ENCODE measurements around the gene DNAJB8.

Gene DNAJB8

DNA sequence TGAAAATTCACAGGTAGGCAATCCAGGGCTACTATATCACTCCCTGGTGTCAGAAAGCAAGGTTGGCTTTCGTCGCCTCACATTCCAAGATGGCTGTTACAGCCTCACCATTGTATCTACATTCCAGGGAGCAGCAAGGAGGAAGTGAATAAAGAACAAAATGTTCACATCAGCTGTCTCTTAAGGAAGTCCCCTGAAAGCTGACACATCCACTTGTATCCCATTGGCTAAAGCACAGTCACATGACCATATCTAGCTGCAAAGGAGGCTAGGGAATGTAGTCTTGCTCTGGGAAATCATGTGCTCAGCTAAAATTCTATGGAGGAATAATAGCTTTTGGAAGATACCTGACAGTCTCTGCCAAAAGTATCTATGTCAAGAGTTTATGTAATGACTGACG, 39.1 kb upstream of the DNAJB8 start:
- Histone ChIP-seq H3K4ac (ENCODE audit: low read depth in 1 of 2, low read length in 2 of 2) (no peak overlapping the region), H3K4me2 (ENCODE audit: low read length, poor library complexity, severe bottlenecking) (no peak overlapping the region), H3K14ac (ENCODE audit: low read length in 2 of 2) (no peak overlapping the region), H2BK5ac (ENCODE audit: low read depth, low read length, poor library complexity, severe bottlenecking) (no peak overlapping the region), H3K18ac (ENCODE audit: low read depth in 1 of 2, low read length in 2 of 2) (no peak overlapping the region), H2BK12ac (ENCODE audit: low read length in 2 of 2) (no peak overlapping the region), H3K36me3 (ENCODE audit: control insufficient read depth in 1 of 2, insufficient read depth in 2 of 2, low read depth in 1 of 2, low read length in 2 of 2) (no peaks in the 10 kb centered on the region), H3K27ac (ENCODE audit: low read length, poor library complexity, severe bottlenecking) (no peak overlapping the region), H4K91ac (ENCODE audit: low read length) (no peak overlapping the region), H3K9ac (ENCODE audit: low read length) (no peak overlapping the region), H3K4me1 (ENCODE audit: control insufficient read depth, insufficient read depth, low read depth, low read length) (no peaks in the 10 kb centered on the region), H2BK15ac (ENCODE audit: low read depth, poor library complexity, severe bottlenecking) (no peak overlapping the region), H2BK120ac (ENCODE audit: low read depth, low read length) (no peak overlapping the region), H4K8ac (ENCODE audit: low read length) (no peak overlapping the region), H2AK5ac (ENCODE audit: low read length, severe bottlenecking) (no peak overlapping the region), H2AFZ (ENCODE audit: low read depth, low read length) (no peak overlapping the region), H3K4me3 (ENCODE audit: insufficient read depth in 1 of 2, low read depth in 1 of 2, low read length in 2 of 2) (no peak overlapping the region), H3K23ac (ENCODE audit: low read length in 2 of 2) (no peak overlapping the region), H3K9me3 (ENCODE audit: control insufficient read depth, low read length) (no peaks in the 10 kb centered on the region), H3K27me3 (ENCODE audit: control insufficient read depth in 1 of 2, insufficient read depth in 1 of 2, low read length in 2 of 2) (peaks cover 72 to 95% of the 10 kb centered on the region in 2 experiments), H3K79me1 (replicated peaks; ENCODE audit: low read length, poor library complexity, severe bottlenecking) (no peaks in the 10 kb centered on the region)
- DNase-seq, result no peak
- 97% methylated on average over 3 of the region's 3 CpGs for WGBS

DNA sequence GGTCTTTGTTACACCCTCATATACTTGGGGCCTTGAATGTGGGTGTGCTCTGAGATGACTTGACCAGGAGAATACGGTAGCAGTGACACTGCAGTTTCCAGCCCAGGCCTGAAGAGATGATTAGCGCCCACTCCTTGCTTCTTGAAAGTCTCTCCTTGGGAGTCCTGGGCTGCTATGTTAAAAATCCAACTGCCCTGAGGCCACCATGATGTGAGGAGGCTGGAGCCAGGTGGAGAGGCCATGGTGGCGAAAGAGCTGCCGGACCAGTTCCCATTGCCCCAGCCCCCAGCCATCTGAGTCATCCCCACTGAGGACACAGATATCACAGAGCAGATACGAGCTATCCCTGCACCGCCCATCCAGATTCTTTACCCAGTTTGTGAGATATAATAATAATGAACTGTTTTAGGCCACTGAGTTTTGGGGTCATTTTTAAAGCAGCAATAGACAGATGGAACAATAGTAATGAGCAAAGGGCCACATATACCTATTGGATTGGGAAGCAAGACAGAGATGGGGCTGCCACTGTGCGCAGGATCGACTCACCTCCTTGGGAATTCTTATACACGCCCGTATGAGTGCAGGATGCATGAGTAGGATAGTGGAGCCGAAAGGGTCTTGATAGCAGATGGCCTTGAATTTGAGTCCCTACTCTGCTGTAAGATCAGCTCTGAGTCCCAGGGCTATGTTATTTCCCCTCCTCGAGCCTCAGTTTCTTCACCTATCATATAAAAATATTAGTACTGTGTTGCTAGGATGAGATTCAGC, 38.5 kb upstream of the DNAJB8 start:
- no peak overlapping the region for H2AK5ac ChIP-seq (ENCODE audit: low read length, severe bottlenecking)
- H3K27ac ChIP-seq (ENCODE audit: low read length, poor library complexity, severe bottlenecking), result no peak overlapping the region
- H4K91ac ChIP-seq (ENCODE audit: low read length), result no peak overlapping the region
- 81% methylated on average over 9 of the region's 12 CpGs for WGBS
- no peaks in the 10 kb centered on the region for H3K79me1 ChIP-seq (replicated peaks; ENCODE audit: low read length, poor library complexity, severe bottlenecking)
- H3K4me1 ChIP-seq (ENCODE audit: control insufficient read depth, insufficient read depth, low read depth, low read length), result no peaks in the 10 kb centered on the region
- no peak overlapping the region for H2BK15ac ChIP-seq (ENCODE audit: low read depth, poor library complexity, severe bottlenecking)
- no peak overlapping the region for H3K4me2 ChIP-seq (ENCODE audit: low read length, poor library complexity, severe bottlenecking)
- no peaks in the 10 kb centered on the region for H3K9me3 ChIP-seq (ENCODE audit: control insufficient read depth, low read length)
- no peak overlapping the region for H3K4me3 ChIP-seq (ENCODE audit: insufficient read depth in 1 of 2, low read depth in 1 of 2, low read length in 2 of 2)
- H4K8ac ChIP-seq (ENCODE audit: low read length), result no peak overlapping the region
- no peak overlapping the region for H2BK12ac ChIP-seq (ENCODE audit: low read length in 2 of 2)
- DNase-seq, result no peak
- no peak overlapping the region for H2AFZ ChIP-seq (ENCODE audit: low read depth, low read length)
- peaks cover 72 to 96% of the 10 kb centered on the region in 2 experiments for H3K27me3 ChIP-seq (ENCODE audit: control insufficient read depth in 1 of 2, insufficient read depth in 1 of 2, low read length in 2 of 2)
- no peak overlapping the region for H2BK120ac ChIP-seq (ENCODE audit: low read depth, low read length)
- no peak overlapping the region for H3K4ac ChIP-seq (ENCODE audit: low read depth in 1 of 2, low read length in 2 of 2)
- no peaks in the 10 kb centered on the region for H3K36me3 ChIP-seq (ENCODE audit: control insufficient read depth in 1 of 2, insufficient read depth in 2 of 2, low read depth in 1 of 2, low read length in 2 of 2)
- no peak overlapping the region for H3K23ac ChIP-seq (ENCODE audit: low read length in 2 of 2)
- no peak overlapping the region for H3K18ac ChIP-seq (ENCODE audit: low read depth in 1 of 2, low read length in 2 of 2)
- no peak overlapping the region for H3K9ac ChIP-seq (ENCODE audit: low read length)
- no peak overlapping the region for H3K14ac ChIP-seq (ENCODE audit: low read length in 2 of 2)
- H2BK5ac ChIP-seq (ENCODE audit: low read depth, low read length, poor library complexity, severe bottlenecking), result no peak overlapping the region

DNA sequence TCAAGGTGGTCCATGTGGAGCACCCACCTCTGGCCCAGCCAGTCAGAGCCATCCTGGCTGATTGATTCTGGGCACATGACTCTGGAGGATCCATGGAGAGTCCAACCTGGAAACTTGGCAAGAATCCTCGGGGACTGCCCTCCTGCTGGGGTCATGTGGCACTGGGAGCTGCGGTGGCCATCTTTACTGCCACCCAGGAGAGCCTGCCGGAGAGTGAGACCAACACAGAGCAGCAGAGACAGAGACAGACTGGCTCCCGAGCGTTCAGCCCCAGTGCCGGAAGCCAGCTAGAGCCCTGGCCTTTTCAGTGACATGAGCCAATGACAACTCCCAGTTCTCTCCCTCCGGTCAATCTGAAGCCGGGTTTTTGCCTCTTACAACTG, 37.8 kb upstream of the DNAJB8 start:
- H3K4ac ChIP-seq (ENCODE audit: low read depth in 1 of 2, low read length in 2 of 2), result no peak overlapping the region
- H3K9me3 ChIP-seq (ENCODE audit: control insufficient read depth, low read length), result no peaks in the 10 kb centered on the region
- WGBS, result 93% methylated on average over 8 of the region's 8 CpGs
- H4K8ac ChIP-seq (ENCODE audit: low read length), result no peak overlapping the region
- no peak overlapping the region for H2BK5ac ChIP-seq (ENCODE audit: low read depth, low read length, poor library complexity, severe bottlenecking)
- H3K36me3 ChIP-seq (ENCODE audit: control insufficient read depth in 1 of 2, insufficient read depth in 2 of 2, low read depth in 1 of 2, low read length in 2 of 2), result no peaks in the 10 kb centered on the region
- no peaks in the 10 kb centered on the region for H3K4me1 ChIP-seq (ENCODE audit: control insufficient read depth, insufficient read depth, low read depth, low read length)
- no peak overlapping the region for H3K4me2 ChIP-seq (ENCODE audit: low read length, poor library complexity, severe bottlenecking)
- no peak overlapping the region for H2BK15ac ChIP-seq (ENCODE audit: low read depth, poor library complexity, severe bottlenecking)
- H3K27me3 ChIP-seq (ENCODE audit: control insufficient read depth in 1 of 2, insufficient read depth in 1 of 2, low read length in 2 of 2), result peaks cover 76 to 96% of the 10 kb centered on the region in 2 experiments
- H3K18ac ChIP-seq (ENCODE audit: low read depth in 1 of 2, low read length in 2 of 2), result no peak overlapping the region
- H3K14ac ChIP-seq (ENCODE audit: low read length in 2 of 2), result no peak overlapping the region
- H3K79me1 ChIP-seq (replicated peaks; ENCODE audit: low read length, poor library complexity, severe bottlenecking), result no peaks in the 10 kb centered on the region
- no peak overlapping the region for H2BK120ac ChIP-seq (ENCODE audit: low read depth, low read length)
- H2AK5ac ChIP-seq (ENCODE audit: low read length, severe bottlenecking), result no peak overlapping the region
- no peak overlapping the region for H2BK12ac ChIP-seq (ENCODE audit: low read length in 2 of 2)
- H2AFZ ChIP-seq (ENCODE audit: low read depth, low read length), result no peak overlapping the region
- no peak overlapping the region for H3K27ac ChIP-seq (ENCODE audit: low read length, poor library complexity, severe bottlenecking)
- DNase-seq, result no peak
- no peak overlapping the region for H3K9ac ChIP-seq (ENCODE audit: low read length)
- no peak overlapping the region for H3K23ac ChIP-seq (ENCODE audit: low read length in 2 of 2)
- no peak overlapping the region for H4K91ac ChIP-seq (ENCODE audit: low read length)
- H3K4me3 ChIP-seq (ENCODE audit: insufficient read depth in 1 of 2, low read depth in 1 of 2, low read length in 2 of 2), result no peak overlapping the region

DNA sequence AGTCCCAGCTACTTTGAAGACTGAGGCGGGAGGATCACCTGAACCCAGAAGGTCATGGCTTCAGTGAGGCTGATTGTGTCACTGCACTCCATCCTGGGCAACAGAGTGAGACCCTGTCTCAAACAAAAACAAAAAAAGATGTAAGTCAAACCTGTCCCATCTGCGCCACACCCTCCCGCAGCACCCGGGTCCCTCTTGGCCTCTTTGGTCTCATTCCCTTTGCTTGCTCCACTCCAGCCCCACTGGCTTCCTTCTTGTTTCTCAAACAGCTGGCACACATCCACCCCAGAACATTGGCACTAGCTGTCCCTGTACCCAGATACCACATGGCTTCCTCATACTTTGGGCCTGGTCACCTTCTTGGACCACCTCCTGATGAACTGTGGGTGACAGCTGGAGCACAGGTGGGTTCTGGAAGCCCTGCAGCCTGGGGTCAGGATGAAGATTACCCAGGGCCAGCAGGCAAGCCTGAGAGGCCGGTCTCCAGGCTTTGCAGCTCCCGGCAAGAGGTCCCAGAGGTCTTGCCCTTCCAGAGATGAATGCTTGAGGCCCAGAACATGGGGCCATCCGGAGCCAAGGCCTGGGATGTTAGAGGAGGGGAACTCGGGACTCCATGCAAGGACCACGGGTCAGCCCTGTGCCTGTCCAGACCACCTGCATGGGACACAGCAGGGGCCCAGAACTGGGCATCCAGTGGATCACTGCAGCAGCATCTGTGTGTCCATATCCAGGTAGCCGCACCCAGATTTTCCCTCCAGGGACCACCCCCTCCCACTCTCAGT, 37.3 kb upstream of the DNAJB8 start:
- Histone ChIP-seq H3K4me1 (ENCODE audit: control insufficient read depth, insufficient read depth, low read depth, low read length) (no peaks in the 10 kb centered on the region), H3K27ac (ENCODE audit: low read length, poor library complexity, severe bottlenecking) (no peak overlapping the region), H3K9me3 (ENCODE audit: control insufficient read depth, low read length) (no peaks in the 10 kb centered on the region), H3K79me1 (replicated peaks; ENCODE audit: low read length, poor library complexity, severe bottlenecking) (no peaks in the 10 kb centered on the region), H3K4me2 (ENCODE audit: low read length, poor library complexity, severe bottlenecking) (no peak overlapping the region), H3K36me3 (ENCODE audit: control insufficient read depth in 1 of 2, insufficient read depth in 2 of 2, low read depth in 1 of 2, low read length in 2 of 2) (no peaks in the 10 kb centered on the region), H3K23ac (ENCODE audit: low read length in 2 of 2) (no peak overlapping the region), H3K4ac (ENCODE audit: low read depth in 1 of 2, low read length in 2 of 2) (no peak overlapping the region), H3K4me3 (ENCODE audit: insufficient read depth in 1 of 2, low read depth in 1 of 2, low read length in 2 of 2) (no peak overlapping the region), H2BK5ac (ENCODE audit: low read depth, low read length, poor library complexity, severe bottlenecking) (no peak overlapping the region), H3K14ac (ENCODE audit: low read length in 2 of 2) (no peak overlapping the region), H2AFZ (ENCODE audit: low read depth, low read length) (no peak overlapping the region), H4K91ac (ENCODE audit: low read length) (no peak overlapping the region), H2AK5ac (ENCODE audit: low read length, severe bottlenecking) (no peak overlapping the region), H2BK12ac (ENCODE audit: low read length in 2 of 2) (no peak overlapping the region), H3K9ac (ENCODE audit: low read length) (no peak overlapping the region), H4K8ac (ENCODE audit: low read length) (no peak overlapping the region), H2BK15ac (ENCODE audit: low read depth, poor library complexity, severe bottlenecking) (no peak overlapping the region), H2BK120ac (ENCODE audit: low read depth, low read length) (no peak overlapping the region), H3K18ac (ENCODE audit: low read depth in 1 of 2, low read length in 2 of 2) (no peak overlapping the region), H3K27me3 (ENCODE audit: control insufficient read depth in 1 of 2, insufficient read depth in 1 of 2, low read length in 2 of 2) (peaks cover 76 to 96% of the 10 kb centered on the region in 2 experiments)
- no peak for DNase-seq
- 94% methylated on average over 10 of the region's 10 CpGs for WGBS
